ENCODE data around the gene PPIG. TPM values are rescaled to one million over a fixed set of nuclear protein-coding genes. Genes with fewer than 3 reads are reported as not detected.

The PPIG gene
- total and polyA plus RNA-seq, 2 donors (not counting 3 experiments of a cell fraction or from before 2014, with no cell fraction given), result 13.4 to 44.9 TPM

GRCh38 chr2:169562519-169562918 lies 21.6 kb upstream of the PPIG start:
- ChIA-PET CTCF (interaction anchor here (0.8 to 1.0 kb wide), 2 partner anchors 10 to 74 kb away, joined by 3 read pairs; no protein-coding TSS in a partner anchor), POLR2A (no interaction called here)
- H3K9ac ChIP-seq (replicated peaks; ENCODE audit: extremely low read depth, insufficient read depth, low read length), result no peak overlapping the region
- H3K4me1 ChIP-seq (ENCODE audit: control insufficient read depth, extremely low read depth, insufficient read depth, low read length), result no peaks in the 10 kb centered on the region
- H3K27me3 ChIP-seq (ENCODE audit: control insufficient read depth in 2 of 2, insufficient read depth in 2 of 2, low read length in 2 of 2), result no peaks in the 10 kb centered on the region
- no peaks in the 10 kb centered on the region for H3K79me2 ChIP-seq (ENCODE audit: control insufficient read depth, insufficient read depth, low read length)
- H3K4me3 ChIP-seq (replicated peaks in 1 of 3; ENCODE audit: insufficient read depth in 1 of 3, low read depth in 1 of 3, low read length in 3 of 3), result no peak overlapping the region
- no peaks in the 10 kb centered on the region for H3K36me3 ChIP-seq (ENCODE audit: control insufficient read depth in 2 of 2, extremely low read depth in 1 of 2, insufficient read depth in 2 of 2, low read length in 2 of 2)
- FAIRE-seq, result no peak
- intact Hi-C loops (cut with micrococcal nuclease), result no loop called here
- DNase-seq (ENCODE audit: low read depth, low spot score), result no peak
- H3K4me2 ChIP-seq (ENCODE audit: insufficient read depth, low read length), result no peak overlapping the region
- no peaks in the 10 kb centered on the region for H3K9me3 ChIP-seq (replicated peaks; ENCODE audit: control insufficient read depth, insufficient read depth, low read length)
- dilution Hi-C loops (cut with MboI; ENCODE audit: extremely low pct_ligation_motif_present, low sequenced_read_pairs), result no loop called here
- H3K27ac ChIP-seq (ENCODE audit: insufficient read depth, low read depth, low read length), result no peak overlapping the region
- H3K9me1 ChIP-seq (replicated peaks; ENCODE audit: control insufficient read depth, extremely low read depth, insufficient read depth, low read length), result no peaks in the 10 kb centered on the region
- no TSS peak for BruUV-seq (replicated peaks)
- H2AFZ ChIP-seq (ENCODE audit: low read depth, low read length), result no peak overlapping the region
- no peaks in the 10 kb centered on the region for H4K20me1 ChIP-seq (replicated peaks; ENCODE audit: control insufficient read depth, extremely low read depth, insufficient read depth, low read length)
- no peak for TF ChIP-seq MAX (IDR thresholded peaks at IDR 0.05; ENCODE audit: insufficient read depth, insufficient read length)
- TF ChIP-seq FOS (IDR thresholded peaks at IDR 0.05; ENCODE audit: borderline replicate concordance, insufficient read depth, low read length), result no peak

- TF ChIP-seq CTCF (IDR thresholded peaks at IDR 0.05; ENCODE audit: extremely low read depth in 1 of 2, insufficient read depth in 1 of 2, low read depth in 1 of 2, low read length in 2 of 2), result no peak
- no peak for TF ChIP-seq MAX (IDR thresholded peaks at IDR 0.05; ENCODE audit: insufficient read depth, insufficient read length)
- TF ChIP-seq FOS (IDR thresholded peaks at IDR 0.05; ENCODE audit: borderline replicate concordance, insufficient read depth, low read length), result no peak
- TF ChIP-seq POLR2A (IDR thresholded peaks at IDR 0.05; ENCODE audit: low read depth, low read length), result no peak
- TF ChIP-seq EZH2 (IDR thresholded peaks at IDR 0.05; ENCODE audit: borderline replicate concordance, low read depth, low read length, severe bottlenecking), result no peak
- TF ChIP-seq MYC (IDR thresholded peaks at IDR 0.05; ENCODE audit: low read depth, low read length), result no peak
- TF ChIP-seq POLR2AphosphoS5 (IDR thresholded peaks at IDR 0.05; ENCODE audit: insufficient read depth, low read depth, low read length), result no peak
- TF ChIP-seq JUN (IDR thresholded peaks at IDR 0.05; ENCODE audit: borderline replicate concordance, insufficient read depth, insufficient read length, low read depth), result no peak
- no peak for TF ChIP-seq GATA2 (IDR thresholded peaks at IDR 0.05; ENCODE audit: insufficient read depth, insufficient read length, low read depth, low read length)
- no peaks in the 10 kb centered on the region for H3K36me3 ChIP-seq (ENCODE audit: control insufficient read depth in 2 of 2, extremely low read depth in 1 of 2, insufficient read depth in 2 of 2, low read length in 2 of 2)
- H3K4me1 ChIP-seq (ENCODE audit: control insufficient read depth, extremely low read depth, insufficient read depth, low read length), result peaks cover 2% of the 10 kb centered on the region
- intact Hi-C loops (cut with micrococcal nuclease) (no loop called here), dilution Hi-C loops (cut with MboI; ENCODE audit: extremely low pct_ligation_motif_present, low sequenced_read_pairs) (no loop called here)
- ChIA-PET POLR2A (no interaction called here), CTCF (no interaction called here)
- H3K27ac ChIP-seq (ENCODE audit: insufficient read depth, low read depth, low read length), result no peak overlapping the region
- H3K4me3 ChIP-seq (replicated peaks in 1 of 3; ENCODE audit: insufficient read depth in 1 of 3, low read depth in 1 of 3, low read length in 3 of 3), result no peak overlapping the region
- BruUV-seq (replicated peaks), result no TSS peak
- H3K27me3 ChIP-seq (ENCODE audit: control insufficient read depth in 2 of 2, insufficient read depth in 2 of 2, low read length in 2 of 2), result no peaks in the 10 kb centered on the region
- H3K4me2 ChIP-seq (ENCODE audit: insufficient read depth, low read length), result no peak overlapping the region
- H2AFZ ChIP-seq (ENCODE audit: low read depth, low read length), result no peak overlapping the region
- H3K79me2 ChIP-seq (ENCODE audit: control insufficient read depth, insufficient read depth, low read length), result peaks cover 3% of the 10 kb centered on the region
- DNase-seq (ENCODE audit: low read depth, low spot score) (no peak), FAIRE-seq (no peak)
- H3K9me3 ChIP-seq (replicated peaks; ENCODE audit: control insufficient read depth, insufficient read depth, low read length), result no peaks in the 10 kb centered on the region
- H4K20me1 ChIP-seq (replicated peaks; ENCODE audit: control insufficient read depth, extremely low read depth, insufficient read depth, low read length), result no peaks in the 10 kb centered on the region
- H3K9me1 ChIP-seq (replicated peaks; ENCODE audit: control insufficient read depth, extremely low read depth, insufficient read depth, low read length), result no peaks in the 10 kb centered on the region
- no peak overlapping the region for H3K9ac ChIP-seq (replicated peaks; ENCODE audit: extremely low read depth, insufficient read depth, low read length)
Observed at GRCh38 chr2:169565686-169566085, 18.5 kb upstream of the PPIG start.
